ENCODE measurements around the gene RAE1. TPM values are rescaled to one million over a fixed set of nuclear protein-coding genes. Genes with fewer than 3 reads are reported as not detected.

Gene RAE1
- total RNA-seq, 1 experiment from 2014 or later: 34.5 TPM

DNA sequence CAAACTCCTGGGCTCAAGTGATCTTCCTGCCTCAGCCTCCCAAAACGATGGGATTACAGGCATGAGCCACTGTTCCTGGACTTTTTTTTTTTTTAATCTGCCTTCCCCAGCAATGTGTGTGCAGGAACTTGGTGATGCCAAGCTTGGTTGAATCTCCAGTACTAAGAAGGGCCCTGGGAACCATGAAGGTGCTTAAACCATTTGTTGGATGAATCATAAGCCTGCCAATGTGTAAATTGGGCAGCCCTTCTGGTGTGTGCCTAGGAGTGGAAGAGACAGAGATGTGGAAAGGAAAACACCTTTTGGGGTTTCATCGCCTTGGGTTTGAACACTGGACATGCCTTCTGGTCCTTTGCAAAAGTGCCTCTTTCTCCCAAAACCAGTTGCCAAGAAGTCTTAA, 28.6 kb upstream of the RAE1 start:
- in situ Hi-C loops (cut with HindIII; ENCODE audit: low pct_unique_long_range_greater_than_20kb, low sequenced_read_pairs): no loop called here
- CTCF ChIA-PET: interaction anchor here (0.6 kb wide), 1 partner anchor 150 kb away, joined by 3 read pairs; no protein-coding TSS in a partner anchor
- no peaks in the 10 kb centered on the region for H3K36me3 ChIP-seq (ENCODE audit: control insufficient read depth, insufficient read depth, low read length)
- no TSS peak for BruUV-seq (replicated peaks)
- no peaks in the 10 kb centered on the region for H3K4me1 ChIP-seq (ENCODE audit: control insufficient read depth, insufficient read depth, low read length)
- no peak overlapping the region for H3K4me3 ChIP-seq (ENCODE audit: low read depth in 2 of 2, low read length in 2 of 2)
- TF ChIP-seq POLR2AphosphoS5 (IDR thresholded peaks at IDR 0.05; ENCODE audit: low read depth, low read length) (no peak), SIN3A (IDR thresholded peaks at IDR 0.05; ENCODE audit: borderline replicate concordance, insufficient read depth, low read depth, low read length) (no peak), TCF7L2 (IDR thresholded peaks at IDR 0.05; ENCODE audit: low read depth, low read length) (no peak)
- TF ChIP-seq, protein P1, sequence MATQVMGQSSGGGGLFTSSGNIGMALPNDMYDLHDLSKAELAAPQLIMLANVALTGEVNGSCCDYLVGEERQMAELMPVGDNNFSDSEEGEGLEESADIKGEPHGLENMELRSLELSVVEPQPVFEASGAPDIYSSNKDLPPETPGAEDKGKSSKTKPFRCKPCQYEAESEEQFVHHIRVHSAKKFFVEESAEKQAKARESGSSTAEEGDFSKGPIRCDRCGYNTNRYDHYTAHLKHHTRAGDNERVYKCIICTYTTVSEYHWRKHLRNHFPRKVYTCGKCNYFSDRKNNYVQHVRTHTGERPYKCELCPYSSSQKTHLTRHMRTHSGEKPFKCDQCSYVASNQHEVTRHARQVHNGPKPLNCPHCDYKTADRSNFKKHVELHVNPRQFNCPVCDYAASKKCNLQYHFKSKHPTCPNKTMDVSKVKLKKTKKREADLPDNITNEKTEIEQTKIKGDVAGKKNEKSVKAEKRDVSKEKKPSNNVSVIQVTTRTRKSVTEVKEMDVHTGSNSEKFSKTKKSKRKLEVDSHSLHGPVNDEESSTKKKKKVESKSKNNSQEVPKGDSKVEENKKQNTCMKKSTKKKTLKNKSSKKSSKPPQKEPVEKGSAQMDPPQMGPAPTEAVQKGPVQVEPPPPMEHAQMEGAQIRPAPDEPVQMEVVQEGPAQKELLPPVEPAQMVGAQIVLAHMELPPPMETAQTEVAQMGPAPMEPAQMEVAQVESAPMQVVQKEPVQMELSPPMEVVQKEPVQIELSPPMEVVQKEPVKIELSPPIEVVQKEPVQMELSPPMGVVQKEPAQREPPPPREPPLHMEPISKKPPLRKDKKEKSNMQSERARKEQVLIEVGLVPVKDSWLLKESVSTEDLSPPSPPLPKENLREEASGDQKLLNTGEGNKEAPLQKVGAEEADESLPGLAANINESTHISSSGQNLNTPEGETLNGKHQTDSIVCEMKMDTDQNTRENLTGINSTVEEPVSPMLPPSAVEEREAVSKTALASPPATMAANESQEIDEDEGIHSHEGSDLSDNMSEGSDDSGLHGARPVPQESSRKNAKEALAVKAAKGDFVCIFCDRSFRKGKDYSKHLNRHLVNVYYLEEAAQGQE (IDR thresholded peaks at IDR 0.05; ENCODE audit: insufficient read depth in 1 of 2, low read depth in 2 of 2, low read length in 1 of 2): no peak
- TF ChIP-seq, protein P2, sequence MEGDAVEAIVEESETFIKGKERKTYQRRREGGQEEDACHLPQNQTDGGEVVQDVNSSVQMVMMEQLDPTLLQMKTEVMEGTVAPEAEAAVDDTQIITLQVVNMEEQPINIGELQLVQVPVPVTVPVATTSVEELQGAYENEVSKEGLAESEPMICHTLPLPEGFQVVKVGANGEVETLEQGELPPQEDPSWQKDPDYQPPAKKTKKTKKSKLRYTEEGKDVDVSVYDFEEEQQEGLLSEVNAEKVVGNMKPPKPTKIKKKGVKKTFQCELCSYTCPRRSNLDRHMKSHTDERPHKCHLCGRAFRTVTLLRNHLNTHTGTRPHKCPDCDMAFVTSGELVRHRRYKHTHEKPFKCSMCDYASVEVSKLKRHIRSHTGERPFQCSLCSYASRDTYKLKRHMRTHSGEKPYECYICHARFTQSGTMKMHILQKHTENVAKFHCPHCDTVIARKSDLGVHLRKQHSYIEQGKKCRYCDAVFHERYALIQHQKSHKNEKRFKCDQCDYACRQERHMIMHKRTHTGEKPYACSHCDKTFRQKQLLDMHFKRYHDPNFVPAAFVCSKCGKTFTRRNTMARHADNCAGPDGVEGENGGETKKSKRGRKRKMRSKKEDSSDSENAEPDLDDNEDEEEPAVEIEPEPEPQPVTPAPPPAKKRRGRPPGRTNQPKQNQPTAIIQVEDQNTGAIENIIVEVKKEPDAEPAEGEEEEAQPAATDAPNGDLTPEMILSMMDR (IDR thresholded peaks at IDR 0.05): no peak
- DNase-seq (ENCODE audit: low read depth, low spot score): no peak
- H3K9me3 ChIP-seq (ENCODE audit: control insufficient read depth, insufficient read depth, low read depth, low read length): no peaks in the 10 kb centered on the region
- POLR2A ChIA-PET: no interaction called here
- intact Hi-C loops (cut with micrococcal nuclease; ENCODE audit: unreplicated experiment): no loop called here
- ATAC-seq: no peak
- H3K27me3 ChIP-seq (ENCODE audit: control insufficient read depth, insufficient read depth, low read length): no peaks in the 10 kb centered on the region; the same call in none of the 2 replicates
- no peak overlapping the region for H3K27ac ChIP-seq (ENCODE audit: low read length)

DNA sequence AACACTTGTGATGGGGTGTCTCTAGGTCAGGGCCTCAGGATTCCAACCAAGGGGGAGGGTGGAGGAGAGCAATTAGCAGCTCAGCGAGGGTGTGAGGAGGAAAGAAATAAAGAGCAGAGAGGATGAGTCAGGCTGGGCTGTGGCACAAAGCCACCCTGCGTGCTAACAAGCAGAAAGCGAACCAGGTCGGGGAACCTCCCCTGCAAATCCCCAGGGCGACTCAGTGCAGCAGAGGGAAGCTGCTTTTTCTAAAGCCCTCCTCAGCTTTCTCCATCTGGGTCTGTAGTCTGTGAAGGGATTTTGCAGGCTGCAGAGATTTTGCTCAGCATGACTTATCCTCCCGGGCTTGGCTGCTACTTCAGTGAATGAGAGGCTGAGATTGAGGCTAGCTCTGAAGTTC, 28.0 kb upstream of the RAE1 start:
- no peak for DNase-seq (ENCODE audit: low read depth, low spot score)
- ChIA-PET POLR2A (no interaction called here), CTCF (interaction anchor here (0.6 kb wide), 2 partner anchors 151 to 262 kb away, joined by 3 read pairs; no protein-coding TSS in a partner anchor)
- no TSS peak for BruUV-seq (replicated peaks)
- Histone ChIP-seq H3K4me1 (ENCODE audit: control insufficient read depth, insufficient read depth, low read length) (no peaks in the 10 kb centered on the region), H3K9me3 (ENCODE audit: control insufficient read depth, insufficient read depth, low read depth, low read length) (no peaks in the 10 kb centered on the region), H3K27me3 (ENCODE audit: control insufficient read depth, insufficient read depth, low read length) (no peaks in the 10 kb centered on the region; the same call in none of the 2 replicates), H3K36me3 (ENCODE audit: control insufficient read depth, insufficient read depth, low read length) (no peaks in the 10 kb centered on the region), H3K4me3 (ENCODE audit: low read depth in 2 of 2, low read length in 2 of 2) (no peak overlapping the region), H3K27ac (ENCODE audit: low read length) (no peak overlapping the region)
- in situ Hi-C loops (cut with HindIII; ENCODE audit: low pct_unique_long_range_greater_than_20kb, low sequenced_read_pairs): no loop called here
- ATAC-seq: peak; percentile 71
- TF ChIP-seq POLR2AphosphoS5 (IDR thresholded peaks at IDR 0.05; ENCODE audit: low read depth, low read length) (no peak), TCF7L2 (IDR thresholded peaks at IDR 0.05; ENCODE audit: low read depth, low read length) (no peak), SIN3A (IDR thresholded peaks at IDR 0.05; ENCODE audit: borderline replicate concordance, insufficient read depth, low read depth, low read length) (no peak)
- TF ChIP-seq, protein P1 (IDR thresholded peaks at IDR 0.05; ENCODE audit: insufficient read depth in 1 of 2, low read depth in 2 of 2, low read length in 1 of 2): no peak
- TF ChIP-seq, protein P2 (IDR thresholded peaks at IDR 0.05): no peak
- intact Hi-C loops (cut with micrococcal nuclease; ENCODE audit: unreplicated experiment): no loop called here
